IPS DF 4.7 (cell line): ENCODE data around the gene MYH9.

Experiments used
- DNase-seq: peaks from one replicate; pipeline ENCODE4 v3.0.0-alpha.2; 2013; ENCODE audit warnings: low spot score; ENCODE audit errors: extremely low read depth

MYH9 gene

GRCh38 chr22:36232715-36233401 lies 154.9 kb downstream of the MYH9 start:
- DNase-seq = no peak
